Loucy (cell line): ENCODE measurements around the gene UGP2.

ENCODE experiments used
- H2AFZ ChIP-seq: fragments of 200-600 bp; sonication (generic); 2 replicates; pipeline ENCODE4 v1.6.0; 2016; ENCODE audit warnings: antibody characterized with exemption, mild to moderate bottlenecking, low read length, moderate library complexity
- H3F3A ChIP-seq: fragments of 200-600 bp; 2 replicates; pipeline ENCODE4 v1.6.0; 2016; ENCODE audit warnings: antibody characterized with exemption, low read depth, mild to moderate bottlenecking
- H3K27me3 ChIP-seq: fragments of 200-600 bp; sonication (generic); 2 replicates; pipeline ENCODE4 v1.6.1; 2014; ENCODE audit warnings: low read length, mild to moderate bottlenecking; ENCODE audit not compliant: insufficient read depth, poor library complexity, severe bottlenecking
- H3K36me3 ChIP-seq: fragments of 200-600 bp; sonication (generic); 2 replicates; pipeline ENCODE4 v1.6.1; 2016; ENCODE audit warnings: low read length; ENCODE audit not compliant: insufficient read depth
- H3K4me1 ChIP-seq: fragments of 200-600 bp; sonication (generic); 2 replicates; pipeline ENCODE4 v1.5.1; 2014; ENCODE audit warnings: low read length, mild to moderate bottlenecking; ENCODE audit not compliant: insufficient read depth, poor library complexity, severe bottlenecking
- H3K4me2 ChIP-seq: fragments of 200-600 bp; sonication (generic); 2 replicates; pipeline ENCODE4 v1.6.0; 2014; ENCODE audit warnings: antibody characterized with exemption, low read length, low read depth, mild to moderate bottlenecking; ENCODE audit not compliant: poor library complexity, severe bottlenecking
- H3K4me3 ChIP-seq: fragments of 200-600 bp; sonication (generic); 2 replicates; pipeline ENCODE4 v1.5.1; 2014; ENCODE audit warnings: low read length, mild to moderate bottlenecking, mixed read lengths; ENCODE audit not compliant: poor library complexity, severe bottlenecking
- H3K79me2 ChIP-seq: fragments of 200-600 bp; sonication (generic); 2 replicates; pipeline ENCODE4 v1.6.1; 2014; ENCODE audit warnings: low read length; ENCODE audit not compliant: insufficient read depth
- H3K9ac ChIP-seq: fragments of 200-600 bp; sonication (generic); 2 replicates; pipeline ENCODE4 v1.6.0; 2014; ENCODE audit warnings: mild to moderate bottlenecking, low read depth, low read length, moderate library complexity; ENCODE audit not compliant: poor library complexity, severe bottlenecking
- H3K9me2 ChIP-seq: fragments of 200-600 bp; sonication (generic); replicated peaks from 2 replicates; pipeline ENCODE4 v1.6.1; 2016; ENCODE audit warnings: low read depth, low read length, mixed read lengths
- H3K9me3 ChIP-seq: fragments of 200-600 bp; sonication (generic); 2 replicates; pipeline ENCODE4 v1.6.1; 2014; ENCODE audit warnings: mild to moderate bottlenecking, antibody characterized with exemption, low read length, low read depth; ENCODE audit not compliant: insufficient read depth
- H4K20me1 ChIP-seq: fragments of 200-600 bp; sonication (generic); 2 replicates; pipeline ENCODE4 v1.6.0; 2014; ENCODE audit warnings: antibody characterized with exemption, low read length, mild to moderate bottlenecking; ENCODE audit not compliant: insufficient read depth, poor library complexity, severe bottlenecking
- EZH2phosphoT487 ChIP-seq: fragments of 200-600 bp; IDR thresholded peaks from 2 replicates; pipeline ENCODE4 v1.6.1; 2018; ENCODE audit warnings: antibody characterized with exemption, mild to moderate bottlenecking, moderate library complexity, borderline replicate concordance
- TF ChIP-seq, protein P1 (sequence below): fragments of 200-600 bp; sonication (generic); conservative IDR thresholded peaks from 2 replicates; pipeline ENCODE4 v1.5.1; 2014; ENCODE audit warnings: mild to moderate bottlenecking, antibody characterized with exemption, low read length

The UGP2 gene

DNA sequence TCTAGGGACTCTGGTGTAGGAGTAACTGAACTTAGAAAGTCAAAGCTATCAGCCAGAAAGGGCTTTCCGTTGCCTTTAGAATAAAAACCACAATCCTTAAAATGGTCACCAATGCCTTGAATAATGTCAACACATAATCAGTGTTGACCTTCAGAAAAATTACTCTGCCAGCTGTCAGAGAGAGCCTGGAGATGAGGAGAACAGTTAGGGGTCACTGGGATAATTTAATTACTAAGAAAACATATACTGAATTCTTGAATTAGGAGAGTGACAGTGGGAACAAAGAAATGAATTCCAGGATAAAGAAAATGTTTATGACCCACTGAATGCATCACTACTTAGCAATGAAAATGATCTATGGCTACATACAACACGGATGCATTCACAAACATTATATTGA, 23.4 kb upstream of the UGP2 start:
- no peak overlapping the region for H3K9ac ChIP-seq
- H2AFZ ChIP-seq, result no peak overlapping the region
- TF ChIP-seq EZH2phosphoT487, result no peak
- TF ChIP-seq, protein P1, sequence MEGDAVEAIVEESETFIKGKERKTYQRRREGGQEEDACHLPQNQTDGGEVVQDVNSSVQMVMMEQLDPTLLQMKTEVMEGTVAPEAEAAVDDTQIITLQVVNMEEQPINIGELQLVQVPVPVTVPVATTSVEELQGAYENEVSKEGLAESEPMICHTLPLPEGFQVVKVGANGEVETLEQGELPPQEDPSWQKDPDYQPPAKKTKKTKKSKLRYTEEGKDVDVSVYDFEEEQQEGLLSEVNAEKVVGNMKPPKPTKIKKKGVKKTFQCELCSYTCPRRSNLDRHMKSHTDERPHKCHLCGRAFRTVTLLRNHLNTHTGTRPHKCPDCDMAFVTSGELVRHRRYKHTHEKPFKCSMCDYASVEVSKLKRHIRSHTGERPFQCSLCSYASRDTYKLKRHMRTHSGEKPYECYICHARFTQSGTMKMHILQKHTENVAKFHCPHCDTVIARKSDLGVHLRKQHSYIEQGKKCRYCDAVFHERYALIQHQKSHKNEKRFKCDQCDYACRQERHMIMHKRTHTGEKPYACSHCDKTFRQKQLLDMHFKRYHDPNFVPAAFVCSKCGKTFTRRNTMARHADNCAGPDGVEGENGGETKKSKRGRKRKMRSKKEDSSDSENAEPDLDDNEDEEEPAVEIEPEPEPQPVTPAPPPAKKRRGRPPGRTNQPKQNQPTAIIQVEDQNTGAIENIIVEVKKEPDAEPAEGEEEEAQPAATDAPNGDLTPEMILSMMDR, result no peak
- no peaks in the 10 kb centered on the region for H3K36me3 ChIP-seq
- H3K4me3 ChIP-seq, result no peak overlapping the region
- H4K20me1 ChIP-seq, result no peaks in the 10 kb centered on the region
- no peaks in the 10 kb centered on the region for H3F3A ChIP-seq
- H3K27me3 ChIP-seq, result no peaks in the 10 kb centered on the region
- H3K9me3 ChIP-seq, result no peaks in the 10 kb centered on the region
- no peak overlapping the region for H3K4me2 ChIP-seq
- no peaks in the 10 kb centered on the region for H3K9me2 ChIP-seq
- peaks cover 8% of the 10 kb centered on the region for H3K4me1 ChIP-seq
- H3K79me2 ChIP-seq, result no peaks in the 10 kb centered on the region

- TF ChIP-seq, protein P1, result no peak
- TF ChIP-seq EZH2phosphoT487, result no peak
- no peaks in the 10 kb centered on the region for H3K9me2 ChIP-seq
- no peaks in the 10 kb centered on the region for H3K9me3 ChIP-seq
- H3K9ac ChIP-seq, result no peak overlapping the region
- H3K4me3 ChIP-seq, result no peak overlapping the region
- H3K79me2 ChIP-seq, result no peaks in the 10 kb centered on the region
- no peaks in the 10 kb centered on the region for H3F3A ChIP-seq
- H4K20me1 ChIP-seq, result no peaks in the 10 kb centered on the region
- H3K4me2 ChIP-seq, result no peak overlapping the region
- no peaks in the 10 kb centered on the region for H3K36me3 ChIP-seq
- H3K4me1 ChIP-seq, result peaks cover 8% of the 10 kb centered on the region
- peak overlapping the region; percentile 53; the same call in 1 of the 2 replicates for H2AFZ ChIP-seq
- H3K27me3 ChIP-seq, result no peaks in the 10 kb centered on the region
Measured at GRCh38 chr2:63819256-63819655, 22.4 kb upstream of the UGP2 start.

DNA sequence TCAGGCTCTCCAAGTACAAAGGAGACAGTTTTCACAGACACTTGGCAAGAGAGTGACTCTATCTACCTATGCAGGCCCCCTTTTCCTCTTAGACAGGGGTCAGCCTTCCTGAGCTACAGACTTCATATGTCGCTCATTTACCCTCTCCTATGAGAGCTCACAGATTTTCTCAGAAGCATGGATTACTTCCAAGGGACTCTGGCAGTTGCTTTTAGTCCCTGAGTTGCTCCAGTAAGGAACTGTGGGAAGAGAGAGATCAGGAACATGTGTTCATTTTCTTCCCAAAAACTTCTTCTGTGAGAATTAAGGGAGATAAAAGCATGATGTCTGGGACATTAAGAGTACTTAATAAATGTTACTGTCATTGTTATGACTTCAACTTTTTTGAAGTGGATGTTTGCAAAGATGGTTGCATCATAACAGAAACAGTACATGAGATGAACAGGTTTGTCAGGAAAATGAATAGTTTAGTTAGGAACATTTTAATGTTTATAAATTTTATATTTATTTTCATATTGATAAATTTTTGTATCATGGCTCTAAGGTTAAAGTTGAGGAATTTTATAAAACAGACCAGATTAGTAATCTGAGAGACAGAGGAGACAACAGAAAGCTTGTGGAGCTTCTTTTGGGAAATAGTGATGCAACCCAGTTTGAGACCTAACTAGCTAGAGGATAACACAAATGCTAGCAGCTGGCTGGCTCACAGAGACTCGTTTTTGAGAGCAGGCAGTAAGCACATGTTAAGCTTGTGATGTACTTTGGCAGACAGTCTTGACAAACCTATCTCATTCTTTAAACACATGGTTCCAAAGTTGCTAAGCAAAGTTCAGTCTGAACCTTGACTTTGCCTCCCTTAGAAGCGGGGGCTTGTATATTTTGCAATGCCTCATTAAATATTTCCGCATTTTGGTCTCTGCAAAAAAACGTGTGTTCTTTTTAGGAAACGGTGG, 21.7 kb upstream of the UGP2 start:
- no peak overlapping the region for H3K4me2 ChIP-seq
- H2AFZ ChIP-seq, result peak overlapping the region; percentile 53; the same call in 1 of the 2 replicates
- H3K27me3 ChIP-seq, result no peaks in the 10 kb centered on the region

More for the DNA sequence above, 21.7 kb upstream of the UGP2 start:
- Histone ChIP-seq H3F3A (no peaks in the 10 kb centered on the region), H3K4me1 (peaks cover 8% of the 10 kb centered on the region), H4K20me1 (no peaks in the 10 kb centered on the region), H3K36me3 (no peaks in the 10 kb centered on the region), H3K9ac (no peak overlapping the region), H3K9me3 (no peaks in the 10 kb centered on the region), H3K4me3 (no peak overlapping the region), H3K9me2 (no peaks in the 10 kb centered on the region), H3K79me2 (no peaks in the 10 kb centered on the region)
- TF ChIP-seq, protein P1, result no peak
- no peak for TF ChIP-seq EZH2phosphoT487
